ENCODE results near the gene NUDT6.

DNA sequence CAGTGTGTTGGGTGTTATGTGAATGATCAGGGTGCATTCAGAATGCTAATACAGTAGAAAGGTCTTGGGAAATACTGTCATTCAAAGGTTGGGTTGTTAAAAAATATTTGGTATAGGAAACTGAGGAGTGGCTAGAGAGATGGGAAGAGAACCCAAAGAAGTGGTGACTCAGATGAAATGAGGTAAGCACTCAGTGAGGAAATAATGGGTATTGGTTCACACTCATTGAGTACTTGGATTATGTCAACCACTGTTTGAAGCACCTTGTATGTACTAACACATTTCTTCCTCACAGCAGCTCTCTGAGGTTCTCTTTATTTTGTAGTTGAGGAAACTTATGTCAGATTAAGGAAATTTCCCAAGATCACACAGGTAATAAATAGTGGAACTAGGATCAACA is 40.8 kb upstream of the NUDT6 start:
- TF ChIP-seq, protein P1, sequence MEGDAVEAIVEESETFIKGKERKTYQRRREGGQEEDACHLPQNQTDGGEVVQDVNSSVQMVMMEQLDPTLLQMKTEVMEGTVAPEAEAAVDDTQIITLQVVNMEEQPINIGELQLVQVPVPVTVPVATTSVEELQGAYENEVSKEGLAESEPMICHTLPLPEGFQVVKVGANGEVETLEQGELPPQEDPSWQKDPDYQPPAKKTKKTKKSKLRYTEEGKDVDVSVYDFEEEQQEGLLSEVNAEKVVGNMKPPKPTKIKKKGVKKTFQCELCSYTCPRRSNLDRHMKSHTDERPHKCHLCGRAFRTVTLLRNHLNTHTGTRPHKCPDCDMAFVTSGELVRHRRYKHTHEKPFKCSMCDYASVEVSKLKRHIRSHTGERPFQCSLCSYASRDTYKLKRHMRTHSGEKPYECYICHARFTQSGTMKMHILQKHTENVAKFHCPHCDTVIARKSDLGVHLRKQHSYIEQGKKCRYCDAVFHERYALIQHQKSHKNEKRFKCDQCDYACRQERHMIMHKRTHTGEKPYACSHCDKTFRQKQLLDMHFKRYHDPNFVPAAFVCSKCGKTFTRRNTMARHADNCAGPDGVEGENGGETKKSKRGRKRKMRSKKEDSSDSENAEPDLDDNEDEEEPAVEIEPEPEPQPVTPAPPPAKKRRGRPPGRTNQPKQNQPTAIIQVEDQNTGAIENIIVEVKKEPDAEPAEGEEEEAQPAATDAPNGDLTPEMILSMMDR (IDR thresholded peaks at IDR 0.05) = no peak
- no peak for TF ChIP-seq ZFX (IDR thresholded peaks at IDR 0.05; ENCODE audit: borderline replicate concordance)
